Measurements from ENCODE around the gene IDI2. TPM values are rescaled to one million over a fixed set of nuclear protein-coding genes. Genes with fewer than 3 reads are reported as not detected.

The IDI2 gene
- total RNA-seq, 1 donor from 2014 or later = not detected

DNA sequence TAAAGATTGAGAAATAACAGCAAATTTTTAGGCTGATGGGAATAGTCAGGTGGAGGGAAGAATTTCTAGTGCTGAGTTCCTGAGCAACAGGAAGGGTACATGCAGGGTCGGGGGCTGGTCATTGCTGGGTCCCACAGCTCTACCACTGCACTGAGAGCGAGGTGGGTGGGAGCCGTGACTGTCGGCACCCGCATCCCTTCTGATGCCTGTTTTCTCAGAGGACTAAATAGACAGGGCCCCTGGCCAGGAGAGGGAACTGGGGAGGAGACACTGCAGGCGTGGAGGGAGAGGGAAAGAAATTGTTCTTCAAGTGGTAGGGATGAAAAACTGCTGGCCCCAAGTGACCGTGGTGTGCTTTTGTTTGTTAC lies 30.1 kb downstream of the IDI2 start:
- TF ChIP-seq, protein P1, sequence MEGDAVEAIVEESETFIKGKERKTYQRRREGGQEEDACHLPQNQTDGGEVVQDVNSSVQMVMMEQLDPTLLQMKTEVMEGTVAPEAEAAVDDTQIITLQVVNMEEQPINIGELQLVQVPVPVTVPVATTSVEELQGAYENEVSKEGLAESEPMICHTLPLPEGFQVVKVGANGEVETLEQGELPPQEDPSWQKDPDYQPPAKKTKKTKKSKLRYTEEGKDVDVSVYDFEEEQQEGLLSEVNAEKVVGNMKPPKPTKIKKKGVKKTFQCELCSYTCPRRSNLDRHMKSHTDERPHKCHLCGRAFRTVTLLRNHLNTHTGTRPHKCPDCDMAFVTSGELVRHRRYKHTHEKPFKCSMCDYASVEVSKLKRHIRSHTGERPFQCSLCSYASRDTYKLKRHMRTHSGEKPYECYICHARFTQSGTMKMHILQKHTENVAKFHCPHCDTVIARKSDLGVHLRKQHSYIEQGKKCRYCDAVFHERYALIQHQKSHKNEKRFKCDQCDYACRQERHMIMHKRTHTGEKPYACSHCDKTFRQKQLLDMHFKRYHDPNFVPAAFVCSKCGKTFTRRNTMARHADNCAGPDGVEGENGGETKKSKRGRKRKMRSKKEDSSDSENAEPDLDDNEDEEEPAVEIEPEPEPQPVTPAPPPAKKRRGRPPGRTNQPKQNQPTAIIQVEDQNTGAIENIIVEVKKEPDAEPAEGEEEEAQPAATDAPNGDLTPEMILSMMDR (conservative IDR thresholded peaks at IDR 0.05) = no peak
- no peak for DNase-seq (ENCODE audit: extremely low spot score, unreplicated experiment)
- no peak overlapping the region for H3K4me3 Mint-ChIP-seq
- H3K36me3 Mint-ChIP-seq = peaks cover 45% of the 10 kb centered on the region
- no peaks in the 10 kb centered on the region for H3K27me3 Mint-ChIP-seq
- peaks cover 8% of the 10 kb centered on the region for H3K4me1 Mint-ChIP-seq (ENCODE audit: unreplicated experiment)
- H3K27ac Mint-ChIP-seq = no peak overlapping the region
- no peaks in the 10 kb centered on the region for H3K9me3 Mint-ChIP-seq

DNA sequence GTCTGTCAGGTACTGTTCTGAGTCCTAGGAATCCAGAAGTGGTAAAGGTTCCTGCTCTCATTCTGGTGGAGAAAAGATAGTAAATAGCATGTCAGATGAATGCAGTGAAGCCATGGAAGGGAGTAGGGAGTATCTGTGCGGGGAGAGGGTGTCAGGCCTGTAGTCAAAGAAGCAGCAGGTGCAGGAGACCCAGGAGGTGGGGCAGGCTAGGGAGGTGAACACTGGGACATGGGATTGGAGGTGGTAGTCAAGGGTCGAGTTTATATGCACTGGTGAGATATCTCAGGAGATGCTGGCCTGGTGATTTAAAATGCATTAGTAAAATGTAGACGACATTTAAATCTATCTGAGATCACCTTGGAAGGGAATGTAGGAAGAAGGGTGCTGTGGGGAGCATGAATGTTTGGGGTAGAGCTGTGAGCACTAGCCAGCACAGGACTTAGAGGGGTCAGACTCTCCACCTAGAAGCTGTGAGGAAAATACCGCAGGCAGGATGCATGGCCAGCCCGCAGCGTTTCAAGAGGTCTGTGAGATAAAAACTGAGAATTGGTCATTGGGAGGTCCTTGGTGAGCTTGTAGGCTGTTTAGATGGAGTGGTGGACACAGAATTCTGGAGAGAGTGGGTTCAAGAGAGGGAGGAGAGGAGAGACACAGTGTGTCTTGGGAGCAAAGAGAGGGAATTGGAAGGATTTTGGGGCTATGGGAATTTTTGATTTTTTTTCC lies 30.7 kb downstream of the IDI2 start:
- peaks cover 46% of the 10 kb centered on the region for H3K36me3 Mint-ChIP-seq
- DNase-seq (ENCODE audit: extremely low spot score, unreplicated experiment) = no peak
- peaks cover 12% of the 10 kb centered on the region for H3K4me1 Mint-ChIP-seq (ENCODE audit: unreplicated experiment)
- no peak overlapping the region for H3K27ac Mint-ChIP-seq
- no peak overlapping the region for H3K4me3 Mint-ChIP-seq
- no peaks in the 10 kb centered on the region for H3K9me3 Mint-ChIP-seq
- TF ChIP-seq, protein P1 (conservative IDR thresholded peaks at IDR 0.05) = no peak
- no peaks in the 10 kb centered on the region for H3K27me3 Mint-ChIP-seq

DNA sequence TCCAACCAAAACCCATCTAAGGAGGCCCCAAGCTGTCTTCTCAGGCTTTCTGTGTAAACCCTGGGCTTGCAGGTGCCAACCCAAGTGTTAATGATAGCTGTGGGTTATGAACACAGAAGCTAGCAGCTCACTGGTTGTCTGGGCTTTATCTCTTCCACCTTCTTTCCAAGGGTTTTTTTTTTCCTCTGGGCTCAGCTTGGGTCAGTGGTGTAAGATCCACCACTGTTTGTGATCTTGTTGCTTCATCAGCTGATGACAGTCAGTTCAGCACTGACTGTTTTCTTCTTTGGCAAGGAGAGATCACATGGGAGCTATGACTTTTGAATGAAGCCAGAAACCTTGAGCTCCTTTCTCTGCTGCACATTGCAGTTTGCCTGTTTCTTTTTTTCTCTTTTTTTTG lies 32.8 kb downstream of the IDI2 start:
- no peak for DNase-seq (ENCODE audit: extremely low spot score, unreplicated experiment)
- Mint-ChIP-seq H3K9me3 (no peaks in the 10 kb centered on the region), H3K27me3 (no peaks in the 10 kb centered on the region), H3K4me1 (ENCODE audit: unreplicated experiment) (peaks cover 15% of the 10 kb centered on the region), H3K27ac (no peak overlapping the region), H3K4me3 (no peak overlapping the region), H3K36me3 (peaks cover 35% of the 10 kb centered on the region)
- TF ChIP-seq, protein P1 (conservative IDR thresholded peaks at IDR 0.05) = no peak

DNA sequence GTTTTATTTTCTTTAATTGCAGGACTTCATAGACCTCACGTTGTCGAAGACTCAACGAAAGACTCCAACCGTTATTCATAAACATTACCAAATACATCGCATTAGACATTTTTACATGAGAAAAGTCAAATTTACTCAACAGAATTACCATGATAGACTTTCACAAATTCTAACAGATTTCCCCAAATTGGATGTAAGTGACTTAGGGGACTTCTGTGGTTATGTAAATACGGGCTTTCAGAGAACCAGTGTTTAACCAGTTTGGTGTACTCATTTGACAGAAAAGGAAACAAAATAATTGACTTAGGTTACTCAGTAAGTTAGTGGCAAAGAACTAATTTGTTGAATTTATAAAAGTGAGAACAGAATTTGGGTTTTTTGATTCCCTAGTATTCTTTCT lies 33.2 kb downstream of the IDI2 start:
- Mint-ChIP-seq H3K36me3 (peaks cover 31% of the 10 kb centered on the region), H3K27ac (no peak overlapping the region), H3K27me3 (no peaks in the 10 kb centered on the region), H3K9me3 (no peaks in the 10 kb centered on the region), H3K4me3 (peak overlapping the region; percentile 15), H3K4me1 (ENCODE audit: unreplicated experiment) (peaks cover 15% of the 10 kb centered on the region)
- TF ChIP-seq, protein P1 (conservative IDR thresholded peaks at IDR 0.05) = no peak
- DNase-seq (ENCODE audit: extremely low spot score, unreplicated experiment) = no peak

DNA sequence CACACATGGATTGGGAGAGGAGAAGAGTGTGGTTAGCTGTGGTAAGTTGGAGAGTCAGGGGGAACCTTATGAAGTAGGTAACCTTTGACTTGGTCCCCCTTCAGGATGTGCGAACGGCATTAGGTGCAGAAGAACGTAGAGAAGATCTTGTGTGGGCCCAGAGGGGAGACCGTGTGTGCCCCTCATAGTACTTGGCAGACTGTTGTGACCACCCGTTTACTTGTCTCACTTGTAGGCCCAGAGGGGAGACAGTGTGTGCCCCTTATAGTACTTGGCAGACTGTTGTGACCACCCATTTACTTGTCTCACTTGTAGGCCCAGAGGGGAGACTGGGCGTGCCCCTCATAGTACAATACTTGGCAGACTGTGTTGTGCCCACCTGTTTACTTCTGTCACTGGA lies 34.9 kb downstream of the IDI2 start:
- Mint-ChIP-seq H3K27ac (peak overlapping the region; percentile 70), H3K36me3 (peaks cover 25% of the 10 kb centered on the region)

More for the DNA sequence above, 34.9 kb downstream of the IDI2 start:
- H3K27me3 Mint-ChIP-seq = no peaks in the 10 kb centered on the region
- TF ChIP-seq, protein P1 (conservative IDR thresholded peaks at IDR 0.05) = no peak
- DNase-seq (ENCODE audit: extremely low spot score, unreplicated experiment) = no peak
- H3K4me1 Mint-ChIP-seq (ENCODE audit: unreplicated experiment) = peaks cover 20% of the 10 kb centered on the region
- peak overlapping the region; percentile 66 for H3K4me3 Mint-ChIP-seq
- no peaks in the 10 kb centered on the region for H3K9me3 Mint-ChIP-seq

Data from type B pancreatic cell (in vitro differentiated cells).